BLaER1 (cell line): Measurements from ENCODE around the gene SEPTIN6.
"Not testable (repeated sequence)": the region's sequence is repeated elsewhere in the genome, so short reads cannot be mapped to it uniquely, and the experiment has no call there.

Source experiments
- H3K27ac ChIP-seq: shearing (Covaris generic); formaldehyde crosslinking; 2 replicates; pipeline ENCODE4 v1.8.1; 2022
- H3K27me3 ChIP-seq: shearing (Covaris generic); formaldehyde crosslinking; 2 replicates; pipeline ENCODE4 v1.8.1; 2022
- H3K36me3 ChIP-seq: shearing (Covaris generic); formaldehyde crosslinking; 2 replicates; pipeline ENCODE4 v1.8.1; 2022
- H3K4me1 ChIP-seq: shearing (Covaris generic); formaldehyde crosslinking; 2 replicates; pipeline ENCODE4 v1.8.1; 2022
- H3K4me2 ChIP-seq: shearing (Covaris generic); formaldehyde crosslinking; 2 replicates; pipeline ENCODE4 v1.8.1; 2022
- H3K4me3 ChIP-seq: shearing (Covaris generic); formaldehyde crosslinking; 2 replicates; pipeline ENCODE4 v1.8.1; 2022
- H3K9ac ChIP-seq: shearing (Covaris generic); formaldehyde crosslinking; 2 replicates; pipeline ENCODE4 v1.8.1; 2022
- H3K9me3 ChIP-seq: shearing (Covaris generic); formaldehyde crosslinking; 2 replicates; pipeline ENCODE4 v1.8.1; 2022
- H4K20me1 ChIP-seq: shearing (Covaris generic); formaldehyde crosslinking; 2 replicates; pipeline ENCODE4 v1.8.1; 2022
- Cebpa-rat ChIP-seq: shearing (Covaris generic); IDR thresholded peaks from 2 replicates; pipeline ENCODE4 v1.8.1; 2022

The SEPTIN6 gene

DNA sequence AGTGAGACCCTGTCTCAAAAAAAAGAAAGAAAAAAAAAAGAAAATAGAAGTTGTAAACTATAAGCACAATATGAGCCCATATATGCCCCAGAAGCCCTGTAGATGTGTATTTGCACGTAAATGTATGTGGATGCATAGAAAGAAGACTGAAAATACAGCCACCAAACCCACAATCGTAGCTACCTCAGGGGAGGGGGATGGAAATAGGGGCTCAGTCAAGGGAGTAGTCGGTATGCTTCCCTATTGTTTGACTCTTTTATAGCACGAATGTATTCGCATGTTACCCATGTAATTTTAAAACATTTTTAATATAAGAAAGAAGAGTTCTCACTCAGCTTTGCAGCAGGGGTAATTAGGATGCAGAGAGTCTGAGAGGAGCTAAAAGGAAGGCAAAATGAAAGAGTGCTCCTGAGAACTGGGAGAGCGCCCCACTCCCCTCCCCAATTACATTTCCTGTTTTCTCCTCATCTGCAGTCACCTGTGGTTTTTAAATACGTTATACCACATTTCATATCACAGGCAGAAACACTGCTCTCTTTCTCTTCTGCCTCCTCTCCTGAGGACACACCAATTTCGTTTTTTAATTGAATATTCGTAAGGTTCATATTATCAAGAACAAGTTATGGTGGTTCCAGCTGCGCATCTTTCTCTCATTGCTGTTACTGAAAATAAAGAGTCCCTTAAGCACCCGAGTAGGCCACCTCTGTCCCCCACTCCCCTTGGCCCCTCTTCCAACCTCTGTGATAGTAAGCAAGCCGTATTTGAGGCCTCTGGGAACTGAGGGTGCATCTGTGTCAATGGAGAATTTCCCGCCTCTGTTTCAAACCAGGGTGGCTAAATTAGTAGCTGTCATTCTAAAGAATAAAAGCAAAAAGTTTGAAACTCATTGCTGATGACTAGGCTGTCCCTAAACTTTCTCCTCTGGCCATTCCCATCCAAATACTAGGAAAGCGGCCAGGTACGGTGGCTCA lies 10.7 kb downstream of the SEPTIN6 start:
- Histone ChIP-seq H3K9ac (peak overlapping the region; percentile 75), H3K4me3 (peak overlapping the region; percentile 56), H3K27me3 (no peaks in the 10 kb centered on the region), H3K36me3 (no peaks in the 10 kb centered on the region), H3K4me1 (peaks cover 100% of the 10 kb centered on the region), H3K27ac (peak overlapping the region; percentile 92), H4K20me1 (no peaks in the 10 kb centered on the region), H3K4me2 (peak overlapping the region; percentile 78), H3K9me3 (no peaks in the 10 kb centered on the region)
- no peak for TF ChIP-seq Cebpa-rat

GRCh38 chrX:119677654-119677981 lies 15.3 kb downstream of the SEPTIN6 start:
- peaks cover 18% of the 10 kb centered on the region; the same call in 1 of the 2 replicates for H4K20me1 ChIP-seq
- H3K36me3 ChIP-seq, result peaks cover 28% of the 10 kb centered on the region
- H3K4me3 ChIP-seq, result peak overlapping the region; percentile 56
- H3K9ac ChIP-seq, result peak overlapping the region; percentile 71
- H3K27ac ChIP-seq, result peak overlapping the region; percentile 92
- peak overlapping the region; percentile 78 for H3K4me2 ChIP-seq
- peaks cover 100% of the 10 kb centered on the region for H3K4me1 ChIP-seq
- TF ChIP-seq Cebpa-rat, result no peak
- no peaks in the 10 kb centered on the region for H3K27me3 ChIP-seq
- H3K9me3 ChIP-seq, result no peaks in the 10 kb centered on the region

DNA sequence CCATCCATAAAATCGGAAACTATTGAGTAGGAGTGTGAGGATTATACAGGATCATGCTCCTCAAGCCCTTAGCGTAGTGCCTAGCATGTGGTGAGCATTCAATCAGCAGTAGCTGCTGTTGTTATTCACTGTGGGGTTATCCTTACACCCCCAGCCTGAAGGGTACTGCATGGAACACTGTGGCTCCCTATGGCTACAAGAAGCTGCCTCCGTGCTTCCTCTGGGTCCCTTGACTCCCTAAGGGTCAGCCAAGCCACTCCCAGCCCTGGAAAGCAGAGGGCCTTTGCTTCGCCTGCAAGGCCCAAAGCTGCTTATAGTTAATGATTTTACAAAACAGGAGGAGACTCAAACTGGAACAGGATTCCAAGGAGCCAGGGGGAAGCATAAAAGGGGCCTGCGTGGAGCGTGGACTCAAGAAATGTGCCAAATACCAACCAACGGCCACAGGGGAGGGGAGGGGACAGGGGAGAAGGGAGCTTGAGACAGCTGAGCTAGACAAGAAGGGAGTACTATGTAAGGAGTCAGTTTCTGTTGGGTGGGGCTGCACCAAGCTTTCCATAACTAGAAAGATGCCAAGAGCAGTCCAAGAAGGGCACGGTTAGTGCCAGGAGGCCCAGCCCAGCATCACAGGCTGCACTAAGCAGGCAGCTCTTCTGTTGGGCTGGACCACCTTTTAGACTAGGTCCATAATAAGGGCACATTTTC lies 15.9 kb downstream of the SEPTIN6 start:
- H3K4me3 ChIP-seq, result peak overlapping the region; percentile 56
- H3K4me1 ChIP-seq, result peaks cover 100% of the 10 kb centered on the region
- peak overlapping the region; percentile 78 for H3K4me2 ChIP-seq
- no peak for TF ChIP-seq Cebpa-rat
- H3K27ac ChIP-seq, result peak overlapping the region; percentile 92
- peaks cover 34% of the 10 kb centered on the region for H3K36me3 ChIP-seq
- H3K9ac ChIP-seq, result peak overlapping the region; percentile 71
- H4K20me1 ChIP-seq, result peaks cover 18% of the 10 kb centered on the region; the same call in 1 of the 2 replicates
- no peaks in the 10 kb centered on the region for H3K9me3 ChIP-seq
- H3K27me3 ChIP-seq, result no peaks in the 10 kb centered on the region

- Histone ChIP-seq H3K27ac (peak overlapping the region; percentile 38; the same call in 1 of the 2 replicates), H4K20me1 (peaks cover 18% of the 10 kb centered on the region; the same call in 1 of the 2 replicates), H3K4me2 (no peak overlapping the region), H3K4me1 (peaks cover 98% of the 10 kb centered on the region), H3K9me3 (no peaks in the 10 kb centered on the region), H3K36me3 (peaks cover 60% of the 10 kb centered on the region), H3K27me3 (no peaks in the 10 kb centered on the region), H3K4me3 (no peak overlapping the region), H3K9ac (no peak overlapping the region)
- TF ChIP-seq Cebpa-rat, result no peak
Observed at GRCh38 chrX:119673336-119673735, 19.6 kb downstream of the SEPTIN6 start.

GRCh38 chrX:119672426-119672825 lies 20.5 kb downstream of the SEPTIN6 start:
- H3K36me3 ChIP-seq, result peaks cover 60% of the 10 kb centered on the region
- no peak overlapping the region for H3K4me3 ChIP-seq
- H3K9ac ChIP-seq, result no peak overlapping the region
- H3K4me2 ChIP-seq, result peak overlapping the region; percentile 56
- no peaks in the 10 kb centered on the region for H3K27me3 ChIP-seq
- H3K9me3 ChIP-seq, result no peaks in the 10 kb centered on the region
- TF ChIP-seq Cebpa-rat, result no peak
- H4K20me1 ChIP-seq, result peaks cover 18% of the 10 kb centered on the region; the same call in 1 of the 2 replicates
- peaks cover 98% of the 10 kb centered on the region for H3K4me1 ChIP-seq
- no peak overlapping the region for H3K27ac ChIP-seq

GRCh38 chrX:119669424-119670037 lies 23.4 kb downstream of the SEPTIN6 start:
- Histone ChIP-seq H3K4me1 (peaks cover 98% of the 10 kb centered on the region), H3K4me2 (peak overlapping the region; percentile 90), H3K4me3 (no peak overlapping the region), H3K36me3 (peaks cover 51% of the 10 kb centered on the region), H4K20me1 (no peaks in the 10 kb centered on the region), H3K9me3 (no peaks in the 10 kb centered on the region), H3K27ac (peak overlapping the region; percentile 55), H3K9ac (no peak overlapping the region), H3K27me3 (no peaks in the 10 kb centered on the region)
- no peak for TF ChIP-seq Cebpa-rat

- peak overlapping the region; percentile 71 for H3K9ac ChIP-seq
- H3K36me3 ChIP-seq, result peaks cover 47% of the 10 kb centered on the region
- no peak for TF ChIP-seq Cebpa-rat
- H3K4me2 ChIP-seq, result peak overlapping the region; percentile 90
- H4K20me1 ChIP-seq, result no peaks in the 10 kb centered on the region
- peak overlapping the region; percentile 87 for H3K27ac ChIP-seq
- peak overlapping the region; percentile 42; the same call in 1 of the 2 replicates for H3K4me3 ChIP-seq
- H3K27me3 ChIP-seq, result no peaks in the 10 kb centered on the region
- H3K9me3 ChIP-seq, result no peaks in the 10 kb centered on the region
- peaks cover 95% of the 10 kb centered on the region for H3K4me1 ChIP-seq
Observed at GRCh38 chrX:119667111-119667878, 25.7 kb downstream of the SEPTIN6 start.

DNA sequence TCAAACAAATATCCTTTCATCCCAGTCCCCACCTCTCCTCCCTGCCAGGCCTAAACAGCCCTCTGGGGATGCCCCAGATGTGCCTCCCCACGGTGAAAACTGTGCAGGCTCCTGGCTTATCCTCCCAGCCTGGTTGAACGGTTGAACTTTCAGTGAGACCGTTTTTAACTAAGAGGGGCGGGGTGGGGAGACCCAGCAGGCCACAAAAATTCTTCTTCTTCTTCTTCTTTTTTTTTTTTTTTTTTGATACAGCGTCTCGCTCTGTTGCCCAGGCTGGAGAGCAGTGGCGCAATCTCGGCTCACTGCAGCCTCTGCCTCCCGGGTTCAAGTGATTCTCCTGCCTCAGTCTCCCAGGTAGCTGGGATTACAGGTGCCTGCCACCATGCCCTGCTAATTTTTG lies 28.1 kb downstream of the SEPTIN6 start:
- H3K9me3 ChIP-seq, H4K20me1 ChIP-seq, H3K27me3 ChIP-seq: not testable (repeated sequence)
- peaks cover 47% of the 10 kb centered on the region for H3K36me3 ChIP-seq
- H3K4me3 ChIP-seq, result 0 out of 2 replicates have a peak overlapping the region, but pooled peaks have one; percentile 9
- H3K4me1 ChIP-seq, result peaks cover 94% of the 10 kb centered on the region
- H3K4me2 ChIP-seq, result peak overlapping the region; percentile 90
- H3K27ac ChIP-seq, result peak overlapping the region; percentile 87
- peak overlapping the region; percentile 36; the same call in 1 of the 2 replicates for H3K9ac ChIP-seq
- TF ChIP-seq Cebpa-rat, result peak; percentile 94

- Histone ChIP-seq H3K36me3 (peaks cover 57% of the 10 kb centered on the region), H3K27ac (no peak overlapping the region), H3K4me2 (no peak overlapping the region), H3K4me3 (no peak overlapping the region), H3K27me3 (no peaks in the 10 kb centered on the region), H3K9ac (no peak overlapping the region), H4K20me1 (no peaks in the 10 kb centered on the region), H3K4me1 (peaks cover 87% of the 10 kb centered on the region), H3K9me3 (no peaks in the 10 kb centered on the region)
- TF ChIP-seq Cebpa-rat, result no peak
Observed at GRCh38 chrX:119661486-119661885, 31.5 kb downstream of the SEPTIN6 start.
